ENCODE data around the gene CFLAR.
"Not testable (repeated sequence)": the region's sequence is repeated elsewhere in the genome, so short reads cannot be mapped to it uniquely, and the experiment has no call there.

The CFLAR gene

GRCh38 chr2:201183365-201183727 is 67.4 kb downstream of the CFLAR start:
- Histone ChIP-seq H3K9me3 (ENCODE audit: insufficient read depth, low read length) (no peaks in the 10 kb centered on the region), H3K79me2 (ENCODE audit: low read length) (no peaks in the 10 kb centered on the region), H3K4me1 (ENCODE audit: low read length) (peaks cover 19% of the 10 kb centered on the region), H3K27ac (ENCODE audit: low read length) (no peak overlapping the region), H3K4me2 (ENCODE audit: low read length) (peak overlapping the region; percentile 81), H3K36me3 (replicated peaks; ENCODE audit: low read depth, low read length) (no peaks in the 10 kb centered on the region), H3K9ac (ENCODE audit: low read length) (peak overlapping the region; percentile 82), H2AFZ (ENCODE audit: low read depth, low read length) (peak overlapping the region; percentile 100), H4K20me1 (ENCODE audit: insufficient read depth, low read length) (no peaks in the 10 kb centered on the region), H3K4me3 (ENCODE audit: low read length) (peak overlapping the region; percentile 83), H3K27me3 (ENCODE audit: low read depth, low read length) (peaks cover 5% of the 10 kb centered on the region; the same call in 1 of the 2 replicates)
- TF ChIP-seq EZH2phosphoT487 (IDR thresholded peaks at IDR 0.05; ENCODE audit: low read depth) (no peak), CTCF (IDR thresholded peaks at IDR 0.05; ENCODE audit: low read depth, low read length) (no peak)

- H3K27me3 ChIP-seq (ENCODE audit: low read depth, low read length); H3K27ac ChIP-seq (ENCODE audit: low read length); H2AFZ ChIP-seq (ENCODE audit: low read depth, low read length); H3K4me2 ChIP-seq (ENCODE audit: low read length); H3K9ac ChIP-seq (ENCODE audit: low read length); H3K79me2 ChIP-seq (ENCODE audit: low read length); H3K36me3 ChIP-seq (replicated peaks; ENCODE audit: low read depth, low read length); H4K20me1 ChIP-seq (ENCODE audit: insufficient read depth, low read length); H3K9me3 ChIP-seq (ENCODE audit: insufficient read depth, low read length): not testable (repeated sequence)
- peak overlapping the region; percentile 83; the same call in 1 of the 2 replicates for H3K4me3 ChIP-seq (ENCODE audit: low read length)
- peaks cover 19% of the 10 kb centered on the region for H3K4me1 ChIP-seq (ENCODE audit: low read length)
Observed at GRCh38 chr2:201183835-201184234, 67.9 kb downstream of the CFLAR start.

- not testable (repeated sequence) for H2AFZ ChIP-seq (ENCODE audit: low read depth, low read length)
Observed at GRCh38 chr2:201184248-201184647, 68.3 kb downstream of the CFLAR start.

GRCh38 chr2:201185863-201186262 is 69.9 kb downstream of the CFLAR start:
- H3K79me2 ChIP-seq (ENCODE audit: low read length) = no peaks in the 10 kb centered on the region
- H4K20me1 ChIP-seq (ENCODE audit: insufficient read depth, low read length) = no peaks in the 10 kb centered on the region
- H3K4me2 ChIP-seq (ENCODE audit: low read length) = no peak overlapping the region
- no peak overlapping the region for H3K9ac ChIP-seq (ENCODE audit: low read length)
- peaks cover 13% of the 10 kb centered on the region for H3K4me1 ChIP-seq (ENCODE audit: low read length)
- TF ChIP-seq CTCF (IDR thresholded peaks at IDR 0.05; ENCODE audit: low read depth, low read length) = no peak
- TF ChIP-seq EZH2phosphoT487 (IDR thresholded peaks at IDR 0.05; ENCODE audit: low read depth) = no peak
- H3K27me3 ChIP-seq (ENCODE audit: low read depth, low read length) = peaks cover 7% of the 10 kb centered on the region; the same call in 1 of the 2 replicates
- no peak overlapping the region for H2AFZ ChIP-seq (ENCODE audit: low read depth, low read length)
- no peak overlapping the region for H3K4me3 ChIP-seq (ENCODE audit: low read length)
- H3K9me3 ChIP-seq (ENCODE audit: insufficient read depth, low read length) = no peaks in the 10 kb centered on the region
- no peaks in the 10 kb centered on the region for H3K36me3 ChIP-seq (replicated peaks; ENCODE audit: low read depth, low read length)
- H3K27ac ChIP-seq (ENCODE audit: low read length) = no peak overlapping the region

More at GRCh38 chr2:201184248-201184647, 68.3 kb downstream of the CFLAR start:
- not testable (repeated sequence) for H3K4me2 ChIP-seq (ENCODE audit: low read length); H3K36me3 ChIP-seq (replicated peaks; ENCODE audit: low read depth, low read length); H3K27me3 ChIP-seq (ENCODE audit: low read depth, low read length); H3K9ac ChIP-seq (ENCODE audit: low read length); H3K9me3 ChIP-seq (ENCODE audit: insufficient read depth, low read length); H3K27ac ChIP-seq (ENCODE audit: low read length); H3K79me2 ChIP-seq (ENCODE audit: low read length); H4K20me1 ChIP-seq (ENCODE audit: insufficient read depth, low read length); H3K4me3 ChIP-seq (ENCODE audit: low read length)
- H3K4me1 ChIP-seq (ENCODE audit: low read length) = peaks cover 19% of the 10 kb centered on the region

GRCh38 chr2:201186982-201187381 is 71.0 kb downstream of the CFLAR start:
- Histone ChIP-seq H3K9ac (ENCODE audit: low read length) (no peak overlapping the region), H3K9me3 (ENCODE audit: insufficient read depth, low read length) (no peaks in the 10 kb centered on the region), H2AFZ (ENCODE audit: low read depth, low read length) (no peak overlapping the region), H3K27me3 (ENCODE audit: low read depth, low read length) (peaks cover 17% of the 10 kb centered on the region), H3K4me1 (ENCODE audit: low read length) (peaks cover 12% of the 10 kb centered on the region), H3K27ac (ENCODE audit: low read length) (no peak overlapping the region), H3K36me3 (replicated peaks; ENCODE audit: low read depth, low read length) (no peaks in the 10 kb centered on the region), H3K4me3 (ENCODE audit: low read length) (no peak overlapping the region), H4K20me1 (ENCODE audit: insufficient read depth, low read length) (no peaks in the 10 kb centered on the region), H3K4me2 (ENCODE audit: low read length) (no peak overlapping the region), H3K79me2 (ENCODE audit: low read length) (no peaks in the 10 kb centered on the region)
- TF ChIP-seq CTCF (IDR thresholded peaks at IDR 0.05; ENCODE audit: low read depth, low read length) = no peak
- TF ChIP-seq EZH2phosphoT487 (IDR thresholded peaks at IDR 0.05; ENCODE audit: low read depth) = no peak
